HepG2 (cell line): ENCODE data around the gene PGPEP1. TPM values are rescaled to one million over a fixed set of nuclear protein-coding genes. Genes with fewer than 3 reads are reported as not detected.

Source experiments
- ASH2L ChIP-seq: fragments of 300-600, 200-600 bp; sonication (generic); IDR thresholded peaks from 2 replicates; pipeline ENCODE4 v1.7.0; 2017; ENCODE audit warnings: low read depth, mild to moderate bottlenecking, moderate library complexity, mixed read lengths, low read length; ENCODE audit not compliant: insufficient read length
- MEIS2 ChIP-seq: sonication (generic); formaldehyde crosslinking; IDR thresholded peaks from 2 replicates; pipeline ENCODE4 v1.9.0; 2021; ENCODE audit warnings: mild to moderate bottlenecking, missing genetic modification reagents
- NFKBIZ ChIP-seq: IDR thresholded peaks from 2 replicates; pipeline ENCODE4 v1.6.1; 2018; ENCODE audit warnings: missing genetic modification reagents, missing compliant biosample characterization
- NKX3-1 ChIP-seq: sonication (generic); formaldehyde crosslinking; IDR thresholded peaks from 2 replicates; pipeline ENCODE4 v1.5.0; 2020; ENCODE audit warnings: missing genetic modification reagents
- NONO ChIP-seq, 2 experiments: fragments of 450-650 bp in 1 of 2; sonication (generic) in 1 of 2; formaldehyde crosslinking in 1 of 2; IDR thresholded peaks in 1 of 2; conservative IDR thresholded peaks in 1 of 2; 2 replicates each; pipeline versions ENCODE4 v1.6.1 to v1.8.0; 2017 to 2022; ENCODE audit warnings: mild to moderate bottlenecking in 1 of 2, missing genetic modification reagents in 1 of 2, moderate library complexity in 1 of 2
- RAD21 ChIP-seq: fragments of 450-650 bp; formaldehyde crosslinking; IDR thresholded peaks from 2 replicates; pipeline ENCODE4 v1.5.0; 2020; ENCODE audit warnings: mild to moderate bottlenecking
- SRSF1 ChIP-seq: fragments of 200-400 bp; formaldehyde crosslinking; optimal IDR thresholded peaks from 2 replicates; pipeline ENCODE3; 2017; ENCODE audit warnings: mild to moderate bottlenecking, low read depth, low read length, moderate library complexity
- STAG1 ChIP-seq: sonication (generic); formaldehyde crosslinking; IDR thresholded peaks from 2 replicates; pipeline ENCODE4 v1.4.0; 2020; ENCODE audit warnings: missing genetic modification reagents
- ZNF263 ChIP-seq: sonication (generic); formaldehyde crosslinking; IDR thresholded peaks from 2 replicates; pipeline ENCODE4 v1.4.0; 2020; ENCODE audit warnings: missing genetic modification reagents
- ZNF30 ChIP-seq: sonication (generic); formaldehyde crosslinking; IDR thresholded peaks from 2 replicates; pipeline ENCODE4 v1.5.0; 2020; ENCODE audit warnings: mild to moderate bottlenecking, missing genetic modification reagents
- polyA plus RNA-seq, 8 experiments: library from polyadenylated mRNA; depleted of rRNA in 3 of 8; stranded (reverse) in 7 of 8; unstranded in 1 of 8; fragments of >200 nt; fragmentation: Illumina TruSeq in 4 of 8; extraction: Trizol in 4 of 8; gene quantifications; 2 replicates each; pipeline versions ENCODE4 v1.2.1 to v1.2.3, GENCODE V29; 2011 to 2016; ENCODE audit warnings: low read depth in 4 of 8, missing spikeins in 1 of 8, mixed read lengths in 1 of 8; ENCODE audit not compliant: insufficient read depth in 1 of 8
- total RNA-seq, 5 experiments: library from RNA; depleted of rRNA; stranded (reverse); fragments of >200 nt; fragmentation: Illumina TruSeq; extraction: Trizol; gene quantifications; 2 replicates each; pipeline ENCODE4 v1.2.3, GENCODE V29; 2016; ENCODE audit warnings: low read depth in 1 of 5
- TF ChIP-seq, protein P1 (sequence below), 2 experiments: sonication (generic) in 1 of 2; formaldehyde crosslinking in 1 of 2; IDR thresholded peaks; 2 replicates each; pipeline versions ENCODE4 v1.6.1 to v1.9.0; 2014 to 2022; ENCODE audit warnings: antibody characterized with exemption in 1 of 2, borderline replicate concordance in 1 of 2, inconsistent platforms in 1 of 2, low read depth in 1 of 2, missing genetic modification reagents in 1 of 2
- TF ChIP-seq, protein P2 (sequence below): sonication (generic); formaldehyde crosslinking; IDR thresholded peaks from 2 replicates; pipeline ENCODE4 v1.9.0; 2022; ENCODE audit warnings: missing genetic modification reagents, mild to moderate bottlenecking, borderline replicate concordance
- TF ChIP-seq, protein P3 (sequence below): sonication (generic); formaldehyde crosslinking; IDR thresholded peaks from 2 replicates; pipeline ENCODE4 v1.5.1; 2020; ENCODE audit warnings: mild to moderate bottlenecking, missing genetic modification reagents, moderate library complexity
- TF ChIP-seq, protein P4 (sequence below): sonication (generic); formaldehyde crosslinking; IDR thresholded peaks from 2 replicates; pipeline ENCODE4 v1.8.0; 2022; ENCODE audit warnings: missing genetic modification reagents, mild to moderate bottlenecking, borderline replicate concordance

Gene PGPEP1
- total and polyA plus RNA-seq, 2 of the 13 experiments (the other 11 are each of a cell fraction or from before 2014, with no cell fraction given), result 53.1 to 56.6 TPM

DNA sequence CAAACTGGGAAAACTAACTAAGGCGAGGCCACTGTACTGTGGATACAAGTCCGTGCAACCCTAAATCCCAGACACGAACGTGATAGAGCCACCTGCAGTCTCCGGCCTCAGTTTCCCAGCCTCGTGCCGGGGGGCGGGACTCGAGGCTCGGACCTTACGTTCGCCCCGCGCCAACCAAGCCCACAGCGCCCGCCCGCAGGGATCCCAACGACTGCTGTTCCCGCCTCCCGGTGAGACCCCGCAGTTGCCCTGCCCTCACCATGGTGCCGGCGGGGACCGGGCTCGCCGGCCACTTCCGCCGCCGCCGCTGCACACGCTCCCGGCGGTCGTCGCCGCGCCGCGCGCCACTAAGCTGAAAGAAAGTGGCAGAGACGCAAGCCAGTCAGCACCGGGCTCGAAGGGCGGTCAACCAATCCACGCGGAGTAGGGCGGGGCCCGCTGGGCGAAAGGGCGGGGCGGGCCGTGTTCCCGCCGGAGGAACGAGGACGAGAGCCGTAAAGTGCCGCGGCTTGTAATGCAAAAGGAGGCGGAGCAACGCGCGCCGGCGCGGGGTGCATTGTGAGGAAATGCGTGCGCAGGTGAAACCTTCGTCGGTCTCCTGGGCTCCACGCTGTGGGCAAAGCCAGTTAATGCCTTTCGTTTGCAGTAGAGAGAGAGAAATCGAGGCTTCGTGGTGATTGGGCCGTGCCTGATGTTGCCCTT lies 17.5 kb upstream of the PGPEP1 start, which contains the start of gene LSM4 (continued):
- TF ChIP-seq, protein P1, sequence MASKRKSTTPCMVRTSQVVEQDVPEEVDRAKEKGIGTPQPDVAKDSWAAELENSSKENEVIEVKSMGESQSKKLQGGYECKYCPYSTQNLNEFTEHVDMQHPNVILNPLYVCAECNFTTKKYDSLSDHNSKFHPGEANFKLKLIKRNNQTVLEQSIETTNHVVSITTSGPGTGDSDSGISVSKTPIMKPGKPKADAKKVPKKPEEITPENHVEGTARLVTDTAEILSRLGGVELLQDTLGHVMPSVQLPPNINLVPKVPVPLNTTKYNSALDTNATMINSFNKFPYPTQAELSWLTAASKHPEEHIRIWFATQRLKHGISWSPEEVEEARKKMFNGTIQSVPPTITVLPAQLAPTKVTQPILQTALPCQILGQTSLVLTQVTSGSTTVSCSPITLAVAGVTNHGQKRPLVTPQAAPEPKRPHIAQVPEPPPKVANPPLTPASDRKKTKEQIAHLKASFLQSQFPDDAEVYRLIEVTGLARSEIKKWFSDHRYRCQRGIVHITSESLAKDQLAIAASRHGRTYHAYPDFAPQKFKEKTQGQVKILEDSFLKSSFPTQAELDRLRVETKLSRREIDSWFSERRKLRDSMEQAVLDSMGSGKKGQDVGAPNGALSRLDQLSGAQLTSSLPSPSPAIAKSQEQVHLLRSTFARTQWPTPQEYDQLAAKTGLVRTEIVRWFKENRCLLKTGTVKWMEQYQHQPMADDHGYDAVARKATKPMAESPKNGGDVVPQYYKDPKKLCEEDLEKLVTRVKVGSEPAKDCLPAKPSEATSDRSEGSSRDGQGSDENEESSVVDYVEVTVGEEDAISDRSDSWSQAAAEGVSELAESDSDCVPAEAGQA (IDR thresholded peaks at IDR 0.05; ENCODE audit: low read depth), result peak; percentile 78
- TF ChIP-seq, protein P1 (CRISPR knock-in tag; IDR thresholded peaks at IDR 0.05; ENCODE audit: borderline replicate concordance), result 0 out of 2 replicates have a peak, but pooled peaks have one; percentile 18
- TF ChIP-seq STAG1 (peak; percentile 50), SRSF1 (peak; percentile 52), RAD21 (CRISPR knock-in tag) (peak; percentile 51), NONO (IDR thresholded peaks at IDR 0.05) (no peak), NONO (CRISPR knock-in tag; conservative IDR thresholded peaks at IDR 0.05) (peak; percentile 62), ASH2L (peak; percentile 87), NKX3-1 (CRISPR knock-in tag) (peak; percentile 64; the same call in 1 of the 2 replicates), ZNF30 (CRISPR knock-in tag) (no peak), ZNF263 (CRISPR knock-in tag) (0 out of 2 replicates have a peak, but pooled peaks have one; percentile 1), MEIS2 (peak; percentile 64), NFKBIZ (CRISPR knock-in tag) (no peak)
- TF ChIP-seq, protein P2, sequence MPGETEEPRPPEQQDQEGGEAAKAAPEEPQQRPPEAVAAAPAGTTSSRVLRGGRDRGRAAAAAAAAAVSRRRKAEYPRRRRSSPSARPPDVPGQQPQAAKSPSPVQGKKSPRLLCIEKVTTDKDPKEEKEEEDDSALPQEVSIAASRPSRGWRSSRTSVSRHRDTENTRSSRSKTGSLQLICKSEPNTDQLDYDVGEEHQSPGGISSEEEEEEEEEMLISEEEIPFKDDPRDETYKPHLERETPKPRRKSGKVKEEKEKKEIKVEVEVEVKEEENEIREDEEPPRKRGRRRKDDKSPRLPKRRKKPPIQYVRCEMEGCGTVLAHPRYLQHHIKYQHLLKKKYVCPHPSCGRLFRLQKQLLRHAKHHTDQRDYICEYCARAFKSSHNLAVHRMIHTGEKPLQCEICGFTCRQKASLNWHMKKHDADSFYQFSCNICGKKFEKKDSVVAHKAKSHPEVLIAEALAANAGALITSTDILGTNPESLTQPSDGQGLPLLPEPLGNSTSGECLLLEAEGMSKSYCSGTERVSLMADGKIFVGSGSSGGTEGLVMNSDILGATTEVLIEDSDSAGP (CRISPR knock-in tag), result peak; percentile 82
- TF ChIP-seq, protein P3, sequence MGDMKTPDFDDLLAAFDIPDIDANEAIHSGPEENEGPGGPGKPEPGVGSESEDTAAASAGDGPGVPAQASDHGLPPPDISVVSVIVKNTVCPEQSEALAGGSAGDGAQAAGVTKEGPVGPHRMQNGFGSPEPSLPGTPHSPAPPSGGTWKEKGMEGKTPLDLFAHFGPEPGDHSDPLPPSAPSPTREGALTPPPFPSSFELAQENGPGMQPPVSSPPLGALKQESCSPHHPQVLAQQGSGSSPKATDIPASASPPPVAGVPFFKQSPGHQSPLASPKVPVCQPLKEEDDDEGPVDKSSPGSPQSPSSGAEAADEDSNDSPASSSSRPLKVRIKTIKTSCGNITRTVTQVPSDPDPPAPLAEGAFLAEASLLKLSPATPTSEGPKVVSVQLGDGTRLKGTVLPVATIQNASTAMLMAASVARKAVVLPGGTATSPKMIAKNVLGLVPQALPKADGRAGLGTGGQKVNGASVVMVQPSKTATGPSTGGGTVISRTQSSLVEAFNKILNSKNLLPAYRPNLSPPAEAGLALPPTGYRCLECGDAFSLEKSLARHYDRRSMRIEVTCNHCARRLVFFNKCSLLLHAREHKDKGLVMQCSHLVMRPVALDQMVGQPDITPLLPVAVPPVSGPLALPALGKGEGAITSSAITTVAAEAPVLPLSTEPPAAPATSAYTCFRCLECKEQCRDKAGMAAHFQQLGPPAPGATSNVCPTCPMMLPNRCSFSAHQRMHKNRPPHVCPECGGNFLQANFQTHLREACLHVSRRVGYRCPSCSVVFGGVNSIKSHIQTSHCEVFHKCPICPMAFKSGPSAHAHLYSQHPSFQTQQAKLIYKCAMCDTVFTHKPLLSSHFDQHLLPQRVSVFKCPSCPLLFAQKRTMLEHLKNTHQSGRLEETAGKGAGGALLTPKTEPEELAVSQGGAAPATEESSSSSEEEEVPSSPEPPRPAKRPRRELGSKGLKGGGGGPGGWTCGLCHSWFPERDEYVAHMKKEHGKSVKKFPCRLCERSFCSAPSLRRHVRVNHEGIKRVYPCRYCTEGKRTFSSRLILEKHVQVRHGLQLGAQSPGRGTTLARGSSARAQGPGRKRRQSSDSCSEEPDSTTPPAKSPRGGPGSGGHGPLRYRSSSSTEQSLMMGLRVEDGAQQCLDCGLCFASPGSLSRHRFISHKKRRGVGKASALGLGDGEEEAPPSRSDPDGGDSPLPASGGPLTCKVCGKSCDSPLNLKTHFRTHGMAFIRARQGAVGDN (CRISPR knock-in tag), result peak; percentile 96
- TF ChIP-seq, protein P4, sequence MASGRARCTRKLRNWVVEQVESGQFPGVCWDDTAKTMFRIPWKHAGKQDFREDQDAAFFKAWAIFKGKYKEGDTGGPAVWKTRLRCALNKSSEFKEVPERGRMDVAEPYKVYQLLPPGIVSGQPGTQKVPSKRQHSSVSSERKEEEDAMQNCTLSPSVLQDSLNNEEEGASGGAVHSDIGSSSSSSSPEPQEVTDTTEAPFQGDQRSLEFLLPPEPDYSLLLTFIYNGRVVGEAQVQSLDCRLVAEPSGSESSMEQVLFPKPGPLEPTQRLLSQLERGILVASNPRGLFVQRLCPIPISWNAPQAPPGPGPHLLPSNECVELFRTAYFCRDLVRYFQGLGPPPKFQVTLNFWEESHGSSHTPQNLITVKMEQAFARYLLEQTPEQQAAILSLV (CRISPR knock-in tag), result peak; percentile 70; the same call in 1 of the 2 replicates
